AG10803 (cell line): ENCODE measurements around the gene MTCH1.
"Not testable (repeated sequence)": the region's sequence is repeated elsewhere in the genome, so short reads cannot be mapped to it uniquely, and the experiment has no call there.

Experiments used
- DNase-seq: peaks from one replicate; pipeline ENCODE4 v3.0.0; 2010; ENCODE audit warnings: low read depth
- H3K4me3 ChIP-seq: 2 replicates; pipeline ENCODE4 v1.5.1; 2011; ENCODE audit warnings: mild to moderate bottlenecking, low read length, control low read depth
- CTCF ChIP-seq: conservative IDR thresholded peaks from 2 replicates; pipeline ENCODE4 v1.5.1; 2011; ENCODE audit warnings: mild to moderate bottlenecking, low read length, control low read depth, inconsistent platforms

MTCH1 gene

GRCh38 chr6:36998723-36999038 lies 12.7 kb upstream of the MTCH1 start:
- DNase-seq: no peak
- H3K4me3 ChIP-seq: no peak overlapping the region
- no peak for TF ChIP-seq CTCF

- no peak for TF ChIP-seq CTCF
- H3K4me3 ChIP-seq: no peak overlapping the region
- DNase-seq: no peak
These were observed 12.1 kb upstream of the MTCH1 start for GRCh38 chr6:36997811-36998722.

- DNase-seq: not testable (repeated sequence)
These were observed 4.4 kb upstream of the MTCH1 start for GRCh38 chr6:36990401-36990800.

GRCh38 chr6:36989264-36989663 lies 3.3 kb upstream of the MTCH1 start:
- no peak overlapping the region for H3K4me3 ChIP-seq
- no peak for TF ChIP-seq CTCF
- no peak for DNase-seq

More at GRCh38 chr6:36990401-36990800, 4.4 kb upstream of the MTCH1 start:
- not testable (repeated sequence) for H3K4me3 ChIP-seq

- no peak for DNase-seq
- TF ChIP-seq CTCF: no peak
- peak overlapping the region; percentile 99 for H3K4me3 ChIP-seq
These were observed 680 bp upstream of the MTCH1 start for GRCh38 chr6:36986704-36987047.

GRCh38 chr6:36985417-36985807 lies 584 bp downstream of the MTCH1 start:
- peak overlapping the region; percentile 99 for H3K4me3 ChIP-seq
- no peak for DNase-seq
- no peak for TF ChIP-seq CTCF

GRCh38 chr6:36984581-36985416 lies 1.2 kb downstream of the MTCH1 start:
- DNase-seq: peak; percentile 68
- peak overlapping the region; percentile 99 for H3K4me3 ChIP-seq
- no peak; the same call in 1 of the 2 replicates for TF ChIP-seq CTCF
